ENCODE measurements around the gene CACNG7.

Gene CACNG7

GRCh38 chr19:53897459-53897858, 11.6 kb upstream of the CACNG7 start:
- Histone ChIP-seq H3K4me2 (ENCODE audit: low read depth, low read length, poor library complexity, severe bottlenecking) (no peak overlapping the region), H3K9ac (ENCODE audit: low read depth, low read length, poor library complexity, severe bottlenecking) (no peak overlapping the region), H3K9me2 (replicated peaks; ENCODE audit: low read depth, low read length) (no peaks in the 10 kb centered on the region), H3F3A (ENCODE audit: low read depth) (no peaks in the 10 kb centered on the region), H3K36me3 (ENCODE audit: insufficient read depth, low read length) (no peaks in the 10 kb centered on the region), H3K79me2 (ENCODE audit: insufficient read depth, low read length) (no peaks in the 10 kb centered on the region), H3K9me3 (ENCODE audit: insufficient read depth, low read depth, low read length) (no peaks in the 10 kb centered on the region), H3K4me3 (ENCODE audit: low read length, poor library complexity, severe bottlenecking) (no peak overlapping the region), H4K20me1 (ENCODE audit: insufficient read depth, low read length, poor library complexity, severe bottlenecking) (no peaks in the 10 kb centered on the region), H2AFZ (ENCODE audit: low read length) (no peak overlapping the region), H3K4me1 (ENCODE audit: insufficient read depth, low read length, poor library complexity, severe bottlenecking) (no peaks in the 10 kb centered on the region), H3K27me3 (ENCODE audit: insufficient read depth, low read length, poor library complexity, severe bottlenecking) (no peaks in the 10 kb centered on the region)
- TF ChIP-seq, protein P1, sequence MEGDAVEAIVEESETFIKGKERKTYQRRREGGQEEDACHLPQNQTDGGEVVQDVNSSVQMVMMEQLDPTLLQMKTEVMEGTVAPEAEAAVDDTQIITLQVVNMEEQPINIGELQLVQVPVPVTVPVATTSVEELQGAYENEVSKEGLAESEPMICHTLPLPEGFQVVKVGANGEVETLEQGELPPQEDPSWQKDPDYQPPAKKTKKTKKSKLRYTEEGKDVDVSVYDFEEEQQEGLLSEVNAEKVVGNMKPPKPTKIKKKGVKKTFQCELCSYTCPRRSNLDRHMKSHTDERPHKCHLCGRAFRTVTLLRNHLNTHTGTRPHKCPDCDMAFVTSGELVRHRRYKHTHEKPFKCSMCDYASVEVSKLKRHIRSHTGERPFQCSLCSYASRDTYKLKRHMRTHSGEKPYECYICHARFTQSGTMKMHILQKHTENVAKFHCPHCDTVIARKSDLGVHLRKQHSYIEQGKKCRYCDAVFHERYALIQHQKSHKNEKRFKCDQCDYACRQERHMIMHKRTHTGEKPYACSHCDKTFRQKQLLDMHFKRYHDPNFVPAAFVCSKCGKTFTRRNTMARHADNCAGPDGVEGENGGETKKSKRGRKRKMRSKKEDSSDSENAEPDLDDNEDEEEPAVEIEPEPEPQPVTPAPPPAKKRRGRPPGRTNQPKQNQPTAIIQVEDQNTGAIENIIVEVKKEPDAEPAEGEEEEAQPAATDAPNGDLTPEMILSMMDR (conservative IDR thresholded peaks at IDR 0.05; ENCODE audit: low read length): no peak
- TF ChIP-seq EZH2phosphoT487 (IDR thresholded peaks at IDR 0.05; ENCODE audit: borderline replicate concordance): no peak

- Histone ChIP-seq H3K9me2 (replicated peaks; ENCODE audit: low read depth, low read length) (no peaks in the 10 kb centered on the region), H3K36me3 (ENCODE audit: insufficient read depth, low read length) (no peaks in the 10 kb centered on the region), H3K4me3 (ENCODE audit: low read length, poor library complexity, severe bottlenecking) (no peak overlapping the region), H3K4me2 (ENCODE audit: low read depth, low read length, poor library complexity, severe bottlenecking) (no peak overlapping the region), H2AFZ (ENCODE audit: low read length) (no peak overlapping the region), H3K27me3 (ENCODE audit: insufficient read depth, low read length, poor library complexity, severe bottlenecking) (no peaks in the 10 kb centered on the region), H3K9ac (ENCODE audit: low read depth, low read length, poor library complexity, severe bottlenecking) (no peak overlapping the region), H4K20me1 (ENCODE audit: insufficient read depth, low read length, poor library complexity, severe bottlenecking) (no peaks in the 10 kb centered on the region), H3K79me2 (ENCODE audit: insufficient read depth, low read length) (no peaks in the 10 kb centered on the region), H3F3A (ENCODE audit: low read depth) (no peaks in the 10 kb centered on the region), H3K4me1 (ENCODE audit: insufficient read depth, low read length, poor library complexity, severe bottlenecking) (no peaks in the 10 kb centered on the region), H3K9me3 (ENCODE audit: insufficient read depth, low read depth, low read length) (no peaks in the 10 kb centered on the region)
- TF ChIP-seq, protein P1 (conservative IDR thresholded peaks at IDR 0.05; ENCODE audit: low read length): no peak
- TF ChIP-seq EZH2phosphoT487 (IDR thresholded peaks at IDR 0.05; ENCODE audit: borderline replicate concordance): no peak
Measured at GRCh38 chr19:53898166-53898565, 10.9 kb upstream of the CACNG7 start.

DNA sequence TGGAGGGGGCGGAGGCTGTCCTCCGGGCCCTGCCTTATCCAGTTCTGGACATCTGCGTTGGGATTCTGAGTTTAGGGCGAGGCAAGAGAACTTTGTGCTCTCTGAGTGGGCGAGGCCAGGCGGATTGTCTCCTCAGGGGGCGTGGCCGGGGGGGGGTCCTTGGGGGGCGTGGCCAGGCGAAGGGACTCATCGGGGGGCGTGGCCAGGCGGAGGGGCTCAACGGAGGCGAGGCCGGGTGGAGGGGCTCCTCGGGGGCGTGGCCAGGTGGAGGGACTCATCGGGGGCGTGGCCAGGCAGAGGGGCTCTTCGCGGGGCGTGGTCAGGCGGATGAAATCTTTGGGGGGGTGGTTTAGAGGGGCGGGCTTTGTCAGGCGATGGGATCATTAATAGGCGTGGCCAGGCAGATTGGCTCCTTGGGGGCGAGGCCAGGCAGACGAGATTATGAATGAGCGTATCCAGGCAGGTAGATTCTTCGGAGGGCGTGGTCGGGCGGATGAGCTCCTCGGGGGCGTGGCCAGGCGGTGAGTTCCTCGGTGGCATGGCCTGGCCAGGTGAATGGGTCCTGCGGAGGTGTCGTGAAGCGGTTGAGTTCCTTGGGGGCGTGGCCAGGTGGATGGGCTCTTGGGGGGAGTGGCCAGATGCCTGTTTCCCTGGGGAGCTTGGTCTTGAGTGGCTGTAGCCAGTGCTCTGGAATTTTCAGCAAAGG, 10.3 kb upstream of the CACNG7 start:
- no peaks in the 10 kb centered on the region for H4K20me1 ChIP-seq (ENCODE audit: insufficient read depth, low read length, poor library complexity, severe bottlenecking)
- H2AFZ ChIP-seq (ENCODE audit: low read length): no peak overlapping the region
- H3K36me3 ChIP-seq (ENCODE audit: insufficient read depth, low read length): no peaks in the 10 kb centered on the region
- no peak overlapping the region for H3K9ac ChIP-seq (ENCODE audit: low read depth, low read length, poor library complexity, severe bottlenecking)
- H3K27me3 ChIP-seq (ENCODE audit: insufficient read depth, low read length, poor library complexity, severe bottlenecking): no peaks in the 10 kb centered on the region
- no peaks in the 10 kb centered on the region for H3K9me3 ChIP-seq (ENCODE audit: insufficient read depth, low read depth, low read length)
- no peak overlapping the region for H3K4me3 ChIP-seq (ENCODE audit: low read length, poor library complexity, severe bottlenecking)
- no peak overlapping the region for H3K4me2 ChIP-seq (ENCODE audit: low read depth, low read length, poor library complexity, severe bottlenecking)
- no peaks in the 10 kb centered on the region for H3K4me1 ChIP-seq (ENCODE audit: insufficient read depth, low read length, poor library complexity, severe bottlenecking)
- no peak for TF ChIP-seq EZH2phosphoT487 (IDR thresholded peaks at IDR 0.05; ENCODE audit: borderline replicate concordance)
- TF ChIP-seq, protein P1 (conservative IDR thresholded peaks at IDR 0.05; ENCODE audit: low read length): no peak
- no peaks in the 10 kb centered on the region for H3F3A ChIP-seq (ENCODE audit: low read depth)
- no peaks in the 10 kb centered on the region for H3K79me2 ChIP-seq (ENCODE audit: insufficient read depth, low read length)
- H3K9me2 ChIP-seq (replicated peaks; ENCODE audit: low read depth, low read length): no peaks in the 10 kb centered on the region
